GM19099 (cell line): ENCODE data around the gene ULK4.

Experiments used
- POLR2A ChIP-seq: IDR thresholded peaks from 3 replicates; pipeline ENCODE4 v1.6.1; 2011; ENCODE audit warnings: low read depth; ENCODE audit not compliant: insufficient read length; ENCODE audit errors: extremely low read depth

Gene ULK4

DNA sequence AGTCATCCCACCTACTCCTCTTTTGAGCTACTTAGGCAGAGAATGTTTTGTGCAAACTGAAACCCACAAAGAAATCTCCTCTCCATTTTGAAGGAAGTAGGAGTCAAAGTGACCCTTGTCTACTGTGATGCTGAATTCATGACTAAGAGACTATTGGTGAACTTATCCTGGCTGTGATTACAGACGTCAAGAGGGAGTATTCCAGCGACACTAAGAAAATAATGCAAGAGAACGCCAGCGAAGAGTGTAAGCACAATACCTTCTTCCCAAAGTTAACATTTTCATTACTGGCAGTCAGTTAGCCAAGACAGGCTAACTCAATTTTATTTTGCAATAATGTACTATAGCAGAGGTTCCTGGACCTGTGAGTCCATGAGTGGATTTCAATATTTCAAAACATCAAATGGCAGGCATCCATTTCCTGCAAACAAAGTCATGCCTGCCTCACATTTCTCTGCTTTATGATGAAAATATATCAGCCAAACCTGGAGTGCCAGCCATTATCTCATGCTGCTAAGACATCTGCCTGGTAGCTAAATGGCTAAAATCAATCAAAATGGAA, 703.6 kb downstream of the ULK4 start:
- TF ChIP-seq POLR2A = no peak

DNA sequence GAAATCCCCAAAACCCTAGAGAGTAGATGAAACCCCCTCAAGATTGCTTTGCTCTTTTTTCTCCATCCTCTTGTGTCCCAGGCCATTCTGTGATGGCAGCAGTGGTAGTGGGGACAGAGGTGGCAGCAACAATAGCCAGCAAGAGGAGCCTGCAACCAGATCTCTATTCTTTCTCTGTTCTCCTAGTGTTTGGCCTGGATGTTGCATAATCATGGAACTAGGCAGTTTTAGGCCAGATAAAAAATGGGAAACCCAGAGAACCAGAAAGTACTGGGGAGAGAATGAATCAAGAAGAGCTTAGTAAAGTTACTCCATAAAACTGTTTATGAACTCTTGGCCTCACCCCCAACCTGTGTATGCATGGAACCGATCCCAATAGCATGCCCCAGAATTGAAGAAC, 710.3 kb downstream of the ULK4 start:
- no peak for TF ChIP-seq POLR2A

- no peak for TF ChIP-seq POLR2A
Measured at GRCh38 chr3:41250825-41251224, 711.1 kb downstream of the ULK4 start.

- TF ChIP-seq POLR2A = no peak
Measured at GRCh38 chr3:41249318-41249717, 712.6 kb downstream of the ULK4 start.

DNA sequence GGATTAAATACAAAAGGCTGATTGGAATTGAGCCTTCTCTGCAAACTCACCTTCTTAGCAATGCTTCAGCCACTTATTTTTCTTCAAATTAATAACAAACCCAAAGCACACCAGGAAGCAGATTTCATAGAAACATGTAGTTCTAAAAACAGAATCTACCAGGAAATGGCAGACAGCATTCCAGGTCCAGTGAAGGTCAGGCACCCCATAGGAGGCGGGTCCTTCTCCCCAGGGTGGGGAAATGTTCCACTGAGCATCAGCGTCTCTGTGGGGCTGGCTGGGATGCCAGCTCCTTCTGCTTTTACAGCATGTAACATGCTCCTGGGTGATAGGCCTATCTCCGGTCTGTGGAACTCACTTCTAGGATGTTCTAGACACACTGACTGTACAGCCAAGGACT, 713.4 kb downstream of the ULK4 start:
- no peak for TF ChIP-seq POLR2A

DNA sequence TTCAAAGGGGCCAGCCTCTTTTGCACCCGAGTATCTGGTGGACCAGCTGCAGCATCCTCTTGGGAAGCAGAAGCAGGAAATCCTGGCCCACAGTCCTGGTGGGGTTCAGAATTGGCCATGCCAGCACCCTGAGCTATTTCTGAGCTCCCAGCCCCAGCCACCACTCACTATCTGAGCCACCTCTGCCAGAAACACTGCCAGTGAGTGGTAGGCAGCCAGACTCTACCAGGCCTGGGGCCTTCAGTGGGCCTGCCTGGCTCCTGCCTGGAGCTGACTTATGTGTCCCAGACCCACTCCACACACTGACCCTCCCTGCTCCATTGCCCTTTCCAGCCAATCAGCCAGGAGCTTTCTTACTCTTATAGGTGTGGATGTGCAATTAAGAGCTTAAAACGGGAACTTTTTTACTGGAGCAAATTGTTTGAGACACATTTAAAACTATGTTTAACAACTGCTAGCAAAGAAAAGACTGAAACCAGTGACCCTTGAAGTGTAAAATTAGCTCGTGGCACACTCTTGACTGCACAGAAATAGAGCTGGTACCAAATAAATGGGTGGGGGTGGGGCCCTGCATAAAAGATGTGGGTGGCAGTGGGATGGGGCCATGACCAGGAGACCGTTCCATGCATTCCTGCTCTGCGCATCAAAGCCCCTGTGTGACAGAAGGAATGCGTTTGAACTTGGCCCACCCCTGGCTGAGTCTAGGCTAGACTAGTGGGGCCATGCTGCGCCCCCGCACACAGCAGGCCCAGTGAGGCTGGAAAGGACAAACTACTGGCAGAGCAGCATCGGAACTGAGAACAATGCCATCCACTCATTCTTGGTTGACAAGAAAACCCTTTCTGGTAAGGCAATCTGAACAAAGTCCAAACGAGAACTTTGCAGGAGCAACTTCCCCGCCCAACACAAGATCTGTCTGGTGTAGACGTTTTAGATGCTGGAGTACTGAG, 714.6 kb downstream of the ULK4 start:
- no peak for TF ChIP-seq POLR2A

DNA sequence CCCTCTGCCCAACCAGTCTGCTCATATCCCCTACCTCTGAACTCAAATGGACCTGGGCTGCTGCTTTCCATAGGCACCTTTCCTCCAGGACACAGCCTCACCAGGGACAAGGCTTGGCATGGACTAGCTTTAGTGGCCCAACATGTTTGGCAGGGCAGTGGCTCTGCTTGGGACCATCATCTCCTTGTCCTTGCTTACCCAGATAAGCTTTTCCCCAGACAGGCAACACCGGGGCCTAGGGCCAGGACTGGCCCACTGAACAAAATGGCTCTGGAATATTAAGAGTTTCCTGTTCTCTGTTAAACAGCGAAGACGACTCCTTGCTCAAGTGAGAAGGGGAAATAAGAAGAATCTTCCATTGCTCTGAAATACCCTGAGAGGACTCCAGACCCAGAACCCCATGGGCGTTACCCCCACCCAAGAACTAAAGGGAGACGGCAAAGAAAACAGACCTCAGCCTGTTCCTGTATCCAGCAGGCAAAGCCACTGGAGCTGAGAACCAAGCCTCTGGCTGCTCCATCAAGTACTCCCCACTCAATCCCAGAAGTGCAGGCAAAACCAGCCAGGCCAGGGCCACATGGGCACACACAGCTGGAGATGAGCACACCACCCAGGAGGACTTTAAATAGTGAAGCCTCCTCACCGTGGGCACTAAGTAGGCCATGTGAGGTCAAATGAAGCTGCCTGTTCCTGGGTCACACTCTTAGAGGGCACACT, 717.1 kb downstream of the ULK4 start:
- TF ChIP-seq POLR2A = no peak

DNA sequence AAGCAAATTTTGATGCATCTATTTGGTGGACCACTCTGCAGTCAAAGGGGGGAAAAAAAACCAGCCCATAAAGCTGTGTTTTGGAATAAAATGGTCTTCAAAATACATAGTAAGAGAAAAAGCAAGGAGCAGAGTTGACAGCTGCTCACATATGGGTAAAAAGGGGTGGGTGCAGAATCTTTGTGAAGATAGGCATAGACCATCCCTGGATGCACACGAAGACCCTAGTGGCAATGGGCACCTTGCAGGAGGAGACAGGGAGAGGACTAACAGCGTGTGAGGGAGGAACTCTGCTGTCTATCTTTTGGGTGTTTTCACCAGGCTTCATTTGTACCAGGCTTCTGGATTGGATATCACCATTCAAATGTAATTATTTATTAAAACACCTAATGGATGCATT, 718.7 kb downstream of the ULK4 start:
- TF ChIP-seq POLR2A = no peak

DNA sequence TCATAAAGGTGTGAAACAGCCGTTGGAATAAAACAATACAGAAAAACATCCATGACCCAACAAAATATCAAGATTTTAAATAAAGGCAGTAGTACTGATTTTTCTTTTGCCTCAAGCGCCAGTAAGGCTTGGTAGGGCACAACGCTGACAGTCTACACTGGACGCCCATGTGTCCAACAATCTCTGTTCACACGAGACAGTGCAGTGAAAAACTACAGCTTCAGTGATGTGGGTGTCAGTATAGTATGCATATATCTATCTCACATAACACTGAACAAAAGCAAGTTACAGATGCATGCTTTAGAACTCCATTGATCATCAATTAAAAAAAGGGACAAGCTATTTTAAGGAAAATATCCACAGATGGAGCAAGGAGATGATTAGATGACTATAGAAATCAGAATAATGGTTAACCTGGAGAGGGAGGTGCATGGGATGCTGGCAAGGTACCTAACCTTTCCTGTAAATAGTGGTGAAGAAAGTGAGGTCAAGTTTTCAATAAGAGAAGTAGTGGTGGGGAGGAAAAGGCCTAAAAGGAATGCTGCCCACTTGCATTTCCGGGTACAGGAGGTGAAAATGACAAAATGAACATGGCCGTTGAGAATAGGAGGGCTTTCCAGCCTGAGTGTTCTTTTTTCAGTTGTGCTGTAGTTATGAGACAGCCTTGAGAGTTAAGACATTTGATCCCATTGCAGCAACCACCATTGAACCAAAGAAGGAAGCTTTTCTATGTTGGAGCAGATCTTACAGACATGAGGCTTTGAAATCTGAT, 719.9 kb downstream of the ULK4 start:
- TF ChIP-seq POLR2A = no peak

- TF ChIP-seq POLR2A = no peak
Measured at GRCh38 chr3:41241161-41241560, 720.7 kb downstream of the ULK4 start.

DNA sequence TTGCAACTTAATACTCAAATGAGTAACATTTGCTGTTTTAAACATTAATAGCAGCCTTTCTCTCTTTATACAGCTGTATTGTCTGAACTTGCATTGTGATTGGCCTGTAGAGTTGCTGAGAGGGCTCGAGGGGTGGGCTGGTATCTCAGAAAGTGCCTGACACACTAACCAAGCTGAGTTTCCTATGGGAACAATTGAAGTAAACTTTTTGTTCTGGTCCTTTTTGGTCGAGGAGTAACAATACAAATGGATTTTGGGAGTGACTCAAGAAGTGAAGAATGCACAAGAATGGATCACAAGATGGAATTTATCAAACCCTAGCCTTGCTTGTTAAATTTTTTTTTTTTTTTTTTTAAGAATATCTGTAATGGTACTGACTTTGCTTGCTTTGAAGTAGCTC, 722.3 kb downstream of the ULK4 start:
- no peak for TF ChIP-seq POLR2A

DNA sequence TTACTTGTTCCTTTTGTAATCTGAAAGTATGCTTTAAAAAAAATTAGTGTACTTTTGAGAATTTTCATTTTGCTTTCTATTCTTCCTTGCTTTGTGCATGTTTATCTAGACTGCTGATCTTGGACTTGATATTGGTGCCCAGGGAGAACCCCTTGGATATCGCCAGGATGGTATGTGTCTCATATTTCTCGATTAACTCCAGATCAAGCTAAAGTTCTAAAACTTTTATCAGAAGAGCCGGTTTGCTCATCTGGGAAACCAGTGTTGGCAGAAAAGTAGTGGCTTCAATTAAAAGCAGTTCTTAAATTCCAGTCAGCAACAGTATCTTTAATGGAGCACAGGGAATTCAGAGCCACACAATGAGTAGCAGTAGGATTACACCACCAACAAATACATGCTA, 724.0 kb downstream of the ULK4 start:
- no peak for TF ChIP-seq POLR2A

- TF ChIP-seq POLR2A = no peak
Measured at GRCh38 chr3:41236228-41236627, 725.7 kb downstream of the ULK4 start.

DNA sequence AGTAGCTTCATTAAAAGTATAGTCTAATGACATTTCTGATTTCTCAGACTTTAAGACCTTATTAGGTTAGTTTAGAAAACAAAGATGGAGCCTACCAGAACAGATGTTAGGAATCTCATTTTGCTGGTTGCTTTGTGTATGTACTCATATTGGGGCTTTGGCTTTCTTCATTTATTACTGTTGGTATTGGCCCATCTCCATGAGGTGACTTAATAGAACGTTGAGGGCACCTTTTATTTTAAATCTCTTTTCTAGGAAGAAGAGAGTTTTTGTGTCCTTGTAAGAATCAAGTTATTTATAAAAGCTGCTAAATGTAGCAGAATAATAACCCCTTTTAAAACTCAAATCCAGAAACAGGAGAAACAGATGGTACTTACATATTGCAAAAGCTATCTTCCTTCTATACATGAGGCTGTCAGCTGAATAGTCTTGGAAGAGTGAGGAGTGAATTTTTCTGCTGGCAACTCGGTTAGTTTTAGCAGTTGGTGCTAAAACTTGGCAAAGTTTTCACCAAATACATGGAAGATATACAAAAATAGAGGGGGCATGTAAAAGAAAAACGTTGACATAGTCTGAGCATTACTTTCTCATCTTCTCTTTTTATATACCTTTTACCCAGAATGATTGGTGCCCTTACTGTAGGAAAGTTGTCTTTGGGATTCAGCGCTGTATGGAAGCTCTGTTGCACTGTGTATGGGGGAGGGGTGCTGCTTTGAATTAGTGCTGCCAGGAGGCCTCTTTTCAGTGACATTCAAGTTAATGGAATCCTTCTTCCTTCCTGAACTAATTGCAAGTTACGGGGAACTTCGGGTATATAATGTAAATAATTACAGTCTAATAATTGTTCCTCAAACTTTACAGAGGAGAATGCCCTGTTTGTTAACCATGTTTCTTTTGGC, 726.8 kb downstream of the ULK4 start:
- no peak for TF ChIP-seq POLR2A
